ENCODE results near the gene SLC5A6.
"Not testable (repeated sequence)": the region's sequence is repeated elsewhere in the genome, so short reads cannot be mapped to it uniquely, and the experiment has no call there.

SLC5A6 gene

GRCh38 chr2:27185331-27186026 is 26.6 kb downstream of the SLC5A6 start:
- H3K4me3 ChIP-seq (ENCODE audit: low read length) = no peak overlapping the region
- no peak for DNase-seq (ENCODE audit: low read depth, low spot score)

- DNase-seq (ENCODE audit: low read depth, low spot score) = no peak
- H3K4me3 ChIP-seq (ENCODE audit: low read length) = no peak overlapping the region
Observed at GRCh38 chr2:27184115-27184514, 28.0 kb downstream of the SLC5A6 start.

DNA sequence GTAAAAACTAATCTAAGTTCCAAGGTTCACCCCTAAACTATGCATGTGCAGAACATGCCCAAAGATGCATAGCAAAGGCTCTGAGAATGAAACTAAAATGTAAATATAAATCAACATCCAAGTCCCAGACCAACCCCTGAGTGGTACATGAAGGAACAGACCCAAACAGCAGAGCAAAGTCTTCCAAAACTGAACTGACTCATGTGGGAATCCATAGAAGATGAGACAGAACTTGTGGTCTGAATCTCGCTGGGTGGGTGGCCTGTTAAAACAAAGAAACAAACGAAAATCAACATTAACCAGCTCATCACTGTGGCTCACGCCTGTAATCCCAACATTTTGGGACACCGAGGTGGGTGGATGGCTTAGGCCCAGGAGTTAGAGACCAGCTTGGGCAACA is 29.7 kb downstream of the SLC5A6 start:
- DNase-seq (ENCODE audit: low read depth, low spot score) = no peak
- no peak overlapping the region for H3K4me3 ChIP-seq (ENCODE audit: low read length)

- no peak overlapping the region for H3K4me3 ChIP-seq (ENCODE audit: low read length)
- no peak for DNase-seq (ENCODE audit: low read depth, low spot score)
Observed at GRCh38 chr2:27179344-27180000, 32.6 kb downstream of the SLC5A6 start.

GRCh38 chr2:27178469-27178868 is 33.6 kb downstream of the SLC5A6 start:
- no peak overlapping the region for H3K4me3 ChIP-seq (ENCODE audit: low read length)
- no peak for DNase-seq (ENCODE audit: low read depth, low spot score)

- H3K4me3 ChIP-seq (ENCODE audit: low read length) = no peak overlapping the region
- DNase-seq (ENCODE audit: low read depth, low spot score) = no peak
Observed at GRCh38 chr2:27177441-27178351, 34.4 kb downstream of the SLC5A6 start.

DNA sequence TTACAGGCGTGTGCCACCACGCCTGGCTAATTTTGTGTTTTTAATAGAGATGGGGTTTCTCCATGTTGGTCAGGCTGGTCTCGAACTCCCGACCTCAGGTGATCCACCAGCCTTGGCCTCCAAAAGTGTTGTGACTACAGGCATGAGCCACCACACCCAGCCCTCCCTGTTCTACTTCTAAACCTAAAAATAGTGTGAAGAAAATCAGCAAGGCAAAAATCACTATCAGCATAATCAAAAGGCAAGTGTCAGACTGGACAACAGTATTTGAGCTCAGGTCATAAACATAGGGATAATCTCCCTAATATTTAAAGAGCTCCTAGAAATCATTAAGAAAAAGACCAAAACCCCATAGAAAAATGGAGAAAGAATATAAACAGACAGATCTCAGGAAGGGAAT is 36.3 kb downstream of the SLC5A6 start:
- not testable (repeated sequence) for DNase-seq (ENCODE audit: low read depth, low spot score); H3K4me3 ChIP-seq (ENCODE audit: low read length)

- H3K4me3 ChIP-seq (ENCODE audit: low read length) = no peak overlapping the region
- DNase-seq (ENCODE audit: low read depth, low spot score) = no peak
Observed at GRCh38 chr2:27175330-27175729, 36.7 kb downstream of the SLC5A6 start.

DNA sequence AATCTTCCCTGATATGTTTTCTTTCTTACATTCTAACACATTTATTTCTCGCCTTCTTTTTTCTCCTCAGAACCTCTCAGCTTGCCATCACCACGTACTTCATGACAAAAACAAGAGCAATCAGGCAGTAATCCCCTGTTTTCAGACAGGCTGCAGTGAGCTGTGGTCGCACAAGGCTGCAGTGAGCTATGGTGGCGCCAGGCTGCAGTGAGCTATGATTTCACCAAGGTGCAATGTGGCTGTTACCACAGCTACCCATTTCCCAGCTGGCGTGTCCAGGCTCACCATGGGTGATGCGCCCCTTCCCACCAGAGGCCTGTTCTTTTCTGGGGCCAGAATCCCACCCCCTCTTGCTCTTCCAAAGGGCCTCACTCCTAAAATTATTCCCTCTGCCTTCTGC is 37.4 kb downstream of the SLC5A6 start:
- DNase-seq (ENCODE audit: low read depth, low spot score) = no peak
- no peak overlapping the region for H3K4me3 ChIP-seq (ENCODE audit: low read length)

DNA sequence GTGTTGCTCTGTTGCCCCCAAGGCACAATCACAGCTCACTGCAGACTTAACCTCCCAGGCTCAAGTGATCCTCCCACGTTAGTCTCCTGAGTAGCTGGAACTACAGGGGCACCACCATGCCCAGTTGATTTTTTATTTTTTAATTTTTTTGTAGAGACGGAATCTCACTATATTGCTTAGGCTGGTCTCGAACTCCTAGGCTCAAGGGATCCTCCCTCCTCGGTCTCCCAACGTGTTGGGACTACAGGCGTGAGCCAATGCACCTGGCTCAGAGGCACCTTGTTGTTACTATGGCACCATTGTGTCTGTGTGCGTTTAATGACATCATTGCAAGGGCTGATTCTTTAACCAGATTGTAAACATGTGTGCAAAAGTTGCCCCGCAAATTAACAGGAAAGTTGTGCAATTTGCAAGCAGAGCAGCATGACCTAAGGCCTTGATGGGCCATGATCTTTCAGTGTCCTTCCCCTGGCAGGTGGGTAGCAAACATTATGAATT is 40.7 kb downstream of the SLC5A6 start:
- DNase-seq (ENCODE audit: low read depth, low spot score) = no peak

GRCh38 chr2:27170581-27171337 is 41.3 kb downstream of the SLC5A6 start:
- DNase-seq (ENCODE audit: low read depth, low spot score) = no peak
- no peak overlapping the region for H3K4me3 ChIP-seq (ENCODE audit: low read length)

More for the DNA sequence above, 40.7 kb downstream of the SLC5A6 start:
- no peak overlapping the region for H3K4me3 ChIP-seq (ENCODE audit: low read length)

- no peak for DNase-seq (ENCODE audit: low read depth, low spot score)
- no peak overlapping the region for H3K4me3 ChIP-seq (ENCODE audit: low read length)
Observed at GRCh38 chr2:27164960-27165763, 46.9 kb downstream of the SLC5A6 start.

DNA sequence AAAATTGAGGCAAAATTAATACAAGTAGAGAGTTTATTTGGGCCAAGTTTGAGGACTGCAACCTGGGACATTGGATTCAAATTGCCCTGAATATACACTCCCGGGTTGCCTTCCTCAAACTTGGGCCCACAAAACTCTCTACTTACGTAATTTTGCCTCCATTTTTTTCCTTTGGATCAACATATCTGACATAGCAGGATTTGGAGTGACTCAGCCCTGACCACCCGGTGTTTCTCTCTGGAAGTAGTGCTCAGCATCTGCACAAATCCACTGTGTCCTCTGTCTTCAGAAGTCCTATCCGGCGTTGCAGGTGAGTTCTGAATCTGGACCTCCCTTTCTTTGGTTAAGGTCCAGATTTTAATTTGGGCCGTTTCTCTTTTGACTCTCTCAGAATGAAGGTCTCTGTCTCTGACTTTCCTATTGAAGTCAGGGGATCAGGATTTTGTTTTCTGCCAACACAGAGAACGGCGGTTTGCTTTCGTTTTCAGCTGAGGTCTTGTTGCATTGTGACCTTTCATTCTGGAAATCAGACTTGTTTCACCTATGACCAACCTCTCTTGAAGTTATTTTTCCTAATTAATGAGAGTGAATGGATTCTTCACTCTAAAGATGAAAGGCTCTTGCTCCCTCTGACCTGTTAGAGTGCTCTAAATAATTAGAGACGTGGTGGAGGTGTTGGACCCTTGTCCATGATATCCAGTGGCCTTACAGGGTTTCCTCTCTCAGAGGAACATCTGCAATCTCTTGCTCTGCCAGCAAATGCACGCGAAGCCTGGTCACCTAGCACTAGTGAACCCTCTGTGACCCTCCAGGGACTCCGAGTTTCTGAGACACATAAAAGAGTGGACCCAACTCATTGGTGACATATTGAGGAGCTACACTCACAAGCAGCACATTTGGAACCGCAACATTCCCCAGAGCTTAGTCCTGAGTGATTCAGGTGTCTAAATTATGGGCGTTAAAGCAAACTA is 49.6 kb downstream of the SLC5A6 start:
- DNase-seq (ENCODE audit: low read depth, low spot score) = no peak
- H3K4me3 ChIP-seq (ENCODE audit: low read length) = no peak overlapping the region

GRCh38 chr2:27160191-27160590 is 51.9 kb downstream of the SLC5A6 start:
- DNase-seq (ENCODE audit: low read depth, low spot score) = no peak
- H3K4me3 ChIP-seq (ENCODE audit: low read length) = no peak overlapping the region

DNA sequence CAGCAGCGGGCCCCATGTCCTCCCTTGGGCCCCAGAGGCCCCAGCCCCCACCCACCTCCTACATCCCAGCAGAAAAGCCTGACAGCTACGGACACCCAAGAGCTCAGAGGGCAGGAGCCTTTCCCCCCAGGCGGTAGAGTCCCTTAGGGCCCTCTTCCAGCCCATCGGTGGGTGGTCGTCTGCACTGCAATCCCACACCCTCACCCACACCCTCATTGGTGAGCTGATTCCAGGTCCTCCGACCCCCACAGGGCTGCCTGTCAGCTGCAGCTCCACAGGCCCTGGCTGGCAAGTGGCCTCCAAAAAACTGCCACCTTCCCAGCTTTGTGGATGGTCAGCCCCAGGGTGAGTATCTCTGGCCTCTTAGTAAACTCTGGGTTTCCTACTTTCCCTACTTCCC is 52.8 kb downstream of the SLC5A6 start:
- DNase-seq (ENCODE audit: low read depth, low spot score) = no peak
- H3K4me3 ChIP-seq (ENCODE audit: low read length) = no peak overlapping the region

- no peak overlapping the region for H3K4me3 ChIP-seq (ENCODE audit: low read length)
- DNase-seq (ENCODE audit: low read depth, low spot score) = no peak
Observed at GRCh38 chr2:27158468-27158867, 53.6 kb downstream of the SLC5A6 start.

DNA sequence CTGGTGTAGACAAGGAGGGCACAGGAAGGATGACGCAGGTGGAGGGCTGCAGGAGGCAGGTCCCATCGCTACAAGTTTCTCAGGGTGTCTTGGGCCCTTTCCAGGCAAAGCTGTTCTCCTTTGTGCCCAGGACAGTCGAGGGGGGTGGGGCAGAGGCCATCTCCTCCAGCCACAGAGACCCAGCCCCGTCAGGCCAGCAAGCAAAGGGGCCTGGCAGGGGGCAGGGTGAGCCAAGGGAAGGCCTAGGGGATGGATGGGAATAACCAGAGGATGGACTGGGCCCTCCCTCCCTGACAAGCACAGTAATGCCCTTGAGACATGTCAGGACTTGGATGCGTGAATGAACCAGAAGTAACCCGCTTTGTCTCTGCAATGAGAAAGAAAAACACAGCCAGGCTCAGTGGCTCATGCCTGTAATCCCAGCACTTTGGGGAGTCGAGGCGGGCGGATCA is 57.0 kb downstream of the SLC5A6 start:
- no peak overlapping the region for H3K4me3 ChIP-seq (ENCODE audit: low read length)
- no peak for DNase-seq (ENCODE audit: low read depth, low spot score)

Data from Jurkat, Clone E6-1 (cell line).